Activated CD4-positive, alpha-beta T cell treated with anti-CD3 and anti-CD28 coated beads for 1 hour (primary cell): ENCODE data around the gene KCTD15.
"Not testable (repeated sequence)": the region's sequence is repeated elsewhere in the genome, so short reads cannot be mapped to it uniquely, and the experiment has no call there.

Experiments used
- DNase-seq: peaks from one replicate; pipeline ENCODE4 v3.0.0-alpha.2; 2020

Gene KCTD15

DNA sequence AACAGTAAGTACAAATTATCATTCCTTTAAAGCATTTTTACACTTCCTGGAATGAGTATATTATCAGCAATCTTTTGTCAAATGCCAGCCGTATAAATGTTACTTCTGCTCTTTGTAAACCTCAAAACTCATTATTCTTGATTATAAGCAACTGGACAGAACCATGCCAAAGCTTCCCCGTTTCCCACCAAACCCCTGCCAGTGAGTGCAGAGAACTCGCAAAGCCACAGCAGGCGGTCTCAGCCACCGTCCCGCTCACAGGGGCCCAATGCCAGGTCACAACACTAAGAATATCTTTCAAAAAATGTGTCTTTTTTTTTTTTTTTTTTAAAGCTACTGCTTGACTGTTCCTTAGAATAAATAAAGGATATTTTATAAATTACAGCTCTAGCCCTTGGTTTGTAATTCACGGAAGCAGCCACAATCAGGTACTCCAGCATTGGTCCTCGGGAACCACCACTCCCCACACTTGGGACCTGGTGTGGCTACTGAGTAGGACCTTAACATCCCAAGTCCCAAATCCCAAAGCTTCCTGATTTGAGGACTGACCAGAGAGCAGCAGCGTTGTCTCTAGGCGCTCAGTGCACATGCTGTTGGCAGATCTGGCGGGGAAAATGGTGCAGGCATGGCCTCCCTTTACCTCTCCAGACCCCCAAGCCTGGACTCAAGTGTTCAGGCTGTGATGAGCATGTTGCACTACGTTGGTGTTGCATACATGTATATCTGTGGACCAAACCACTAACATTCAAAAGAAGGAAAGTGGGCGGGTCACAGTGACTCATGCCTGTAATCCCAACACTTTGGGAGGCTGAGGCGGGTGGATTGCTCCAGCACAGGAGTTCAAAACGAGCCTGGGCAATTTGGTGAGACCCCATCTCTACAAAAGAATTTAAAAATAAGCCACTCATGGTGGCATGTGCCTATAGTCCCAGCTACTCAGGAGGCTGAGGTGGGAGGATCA lies 19.0 kb downstream of the KCTD15 start:
- no peak for DNase-seq

- DNase-seq: no peak
These were observed 21.7 kb downstream of the KCTD15 start for GRCh38 chr19:33818411-33818810.

- DNase-seq: not testable (repeated sequence)
These were observed 22.4 kb downstream of the KCTD15 start for GRCh38 chr19:33819078-33819477.

GRCh38 chr19:33819506-33819879 lies 22.8 kb downstream of the KCTD15 start:
- DNase-seq: no peak

- peak; percentile 20 for DNase-seq
These were observed 23.5 kb downstream of the KCTD15 start for GRCh38 chr19:33819880-33820781.

GRCh38 chr19:33821871-33822270 lies 25.2 kb downstream of the KCTD15 start:
- DNase-seq: no peak

GRCh38 chr19:33823341-33823740 lies 26.7 kb downstream of the KCTD15 start:
- no peak for DNase-seq

DNA sequence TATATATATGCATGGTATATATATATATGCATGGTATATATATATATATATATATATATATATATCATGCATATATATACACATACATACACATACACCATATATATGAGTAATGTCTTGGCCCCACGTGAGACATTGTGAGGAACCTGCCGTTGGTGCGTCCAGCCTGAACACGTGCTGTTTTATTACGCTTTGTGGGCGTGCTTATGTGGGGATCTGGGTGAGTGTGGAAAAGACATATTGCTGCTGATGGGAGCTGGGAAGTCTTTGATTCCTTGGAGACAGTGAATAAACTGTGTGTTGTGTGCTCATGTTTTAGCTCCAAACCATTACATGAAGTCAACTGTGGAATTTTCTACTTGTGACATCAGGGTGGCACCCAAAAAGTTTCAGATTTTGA lies 28.9 kb downstream of the KCTD15 start:
- no peak for DNase-seq

DNA sequence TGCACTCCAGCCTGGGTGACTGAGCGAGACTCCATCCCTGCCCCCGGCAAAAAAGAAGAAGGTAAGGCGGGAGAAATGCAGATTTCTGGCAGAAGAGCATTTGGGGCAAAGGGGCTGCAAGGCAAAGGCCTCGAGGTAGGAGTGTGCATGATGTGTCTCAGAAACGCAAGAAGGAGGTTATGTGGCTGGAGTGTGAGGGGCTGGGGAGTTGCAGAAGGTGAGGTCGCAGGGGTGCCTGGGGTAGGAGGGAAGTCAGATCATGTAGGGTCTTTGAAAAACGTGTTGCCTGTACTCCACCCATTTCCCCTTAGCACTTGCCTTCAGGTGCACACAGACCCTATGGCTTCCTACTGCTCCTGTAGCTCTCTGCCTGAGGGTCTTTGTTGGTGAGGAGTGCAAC lies 29.9 kb downstream of the KCTD15 start:
- no peak for DNase-seq

- no peak for DNase-seq
These were observed 31.8 kb downstream of the KCTD15 start for GRCh38 chr19:33828266-33829075.

- DNase-seq: no peak
These were observed 33.6 kb downstream of the KCTD15 start for GRCh38 chr19:33830264-33830663.

DNA sequence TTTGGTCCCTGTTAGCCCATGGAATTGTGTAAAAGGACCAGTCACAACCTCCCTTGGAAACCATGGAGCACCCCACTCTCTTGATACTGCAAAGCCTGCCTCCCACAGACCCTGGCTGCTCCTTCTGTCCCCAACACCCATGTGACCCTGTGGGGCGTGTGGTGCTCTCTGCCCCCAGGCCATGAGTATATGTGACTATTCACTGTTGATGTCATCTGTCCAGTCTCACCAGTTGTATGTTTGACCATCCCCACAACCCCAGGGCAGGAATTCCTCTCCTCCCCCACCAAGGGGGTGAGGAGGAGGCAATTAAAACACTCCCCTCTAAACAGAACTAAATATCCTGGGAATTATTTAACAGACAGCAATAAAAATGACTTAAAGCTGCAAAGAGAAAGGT lies 35.2 kb downstream of the KCTD15 start:
- no peak for DNase-seq

GRCh38 chr19:33832633-33833032 lies 36.0 kb downstream of the KCTD15 start:
- no peak for DNase-seq

DNA sequence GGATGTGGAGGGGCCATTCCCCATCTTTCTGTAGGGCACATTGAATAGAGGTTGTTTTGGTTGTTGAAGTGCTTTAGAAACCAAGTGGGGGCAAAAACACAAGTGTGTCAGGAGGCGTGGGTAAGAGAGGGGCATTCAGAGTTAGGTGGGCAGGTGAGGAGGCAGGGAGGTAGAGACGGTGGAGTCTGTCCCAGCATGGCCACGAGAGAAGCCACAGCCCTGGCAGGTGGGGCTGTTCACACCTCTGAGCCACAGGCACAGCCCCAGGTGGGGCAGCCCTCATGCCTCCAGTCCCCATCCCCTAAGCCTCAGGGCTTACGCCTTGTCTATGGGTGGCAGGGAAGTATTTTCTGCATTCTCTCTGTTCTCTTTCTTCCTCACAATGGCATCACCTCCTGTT lies 43.7 kb downstream of the KCTD15 start:
- no peak for DNase-seq

DNA sequence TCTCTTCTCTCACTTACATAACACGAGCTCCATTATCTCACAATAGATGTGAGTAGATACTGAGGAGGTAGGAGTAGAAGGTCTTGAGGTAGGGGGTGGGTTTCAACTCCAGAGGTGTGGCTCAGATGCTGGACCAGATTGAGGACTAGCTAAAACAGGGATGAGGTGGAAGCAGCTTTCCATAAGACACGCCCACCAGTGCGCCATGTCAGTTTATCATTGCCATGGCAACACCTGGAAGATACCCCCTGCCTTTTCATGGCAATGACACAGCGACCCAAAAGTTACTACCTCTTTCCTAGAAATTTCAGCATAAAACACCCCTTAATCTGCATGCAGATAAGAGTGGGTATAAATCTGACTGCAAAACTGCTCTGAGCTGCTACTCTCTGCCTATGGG lies 44.1 kb downstream of the KCTD15 start:
- DNase-seq: no peak

DNA sequence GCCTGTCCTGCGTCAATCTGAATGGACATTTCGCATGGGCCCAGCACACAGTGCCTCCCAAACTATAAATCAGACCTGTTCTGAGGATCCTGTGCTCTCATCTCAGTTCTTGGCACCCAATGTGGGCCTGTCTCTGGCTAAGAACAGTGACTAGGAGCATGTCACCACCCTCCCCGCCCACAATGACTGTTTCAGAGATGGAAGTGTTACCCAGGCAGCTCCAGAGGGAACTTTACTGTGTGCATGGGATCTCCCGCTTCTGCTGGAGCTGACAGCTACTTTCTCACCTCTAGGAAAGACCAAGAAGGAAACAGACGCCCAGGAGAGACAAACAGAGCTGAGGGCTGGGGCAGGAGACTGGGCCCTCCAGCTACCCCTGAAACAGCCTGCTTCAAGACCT lies 45.0 kb downstream of the KCTD15 start:
- no peak for DNase-seq

DNA sequence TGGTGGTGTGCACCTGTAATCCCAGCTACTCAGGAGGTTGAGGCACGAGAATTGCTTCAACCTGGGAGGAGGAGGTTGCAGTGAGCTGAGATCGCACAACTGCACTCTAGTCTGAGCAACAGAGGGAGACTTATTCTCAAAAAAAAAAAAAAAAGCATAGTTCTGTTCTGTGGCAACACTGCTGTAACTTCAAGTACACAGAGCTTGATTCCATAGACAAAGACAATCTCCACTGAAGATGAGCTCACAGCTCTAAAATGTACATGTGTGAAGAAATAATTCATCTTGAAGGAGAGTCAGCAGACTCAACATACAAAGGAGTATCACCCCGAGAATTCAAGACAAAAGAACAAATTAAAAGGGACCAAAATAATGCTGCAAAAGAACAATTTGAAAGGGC lies 47.8 kb downstream of the KCTD15 start:
- DNase-seq: no peak

DNA sequence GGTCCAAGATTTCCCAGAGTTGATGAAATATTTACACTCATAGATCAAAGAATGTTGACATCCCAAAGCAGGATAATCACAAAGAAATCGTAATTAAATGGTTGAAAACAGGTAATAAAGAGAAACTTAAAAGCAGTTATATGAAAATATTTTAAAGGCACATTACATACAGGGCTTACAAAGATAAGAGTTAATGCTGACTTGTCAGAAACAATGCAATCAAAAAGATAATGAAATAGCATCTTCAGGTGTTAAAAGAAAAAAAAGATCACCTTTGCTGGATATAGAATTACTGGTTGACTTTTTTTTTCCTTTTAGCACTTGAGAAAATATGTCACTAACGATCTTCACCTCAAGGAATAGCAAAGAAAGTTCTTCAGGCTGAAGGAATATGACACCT lies 48.8 kb downstream of the KCTD15 start:
- no peak for DNase-seq

DNA sequence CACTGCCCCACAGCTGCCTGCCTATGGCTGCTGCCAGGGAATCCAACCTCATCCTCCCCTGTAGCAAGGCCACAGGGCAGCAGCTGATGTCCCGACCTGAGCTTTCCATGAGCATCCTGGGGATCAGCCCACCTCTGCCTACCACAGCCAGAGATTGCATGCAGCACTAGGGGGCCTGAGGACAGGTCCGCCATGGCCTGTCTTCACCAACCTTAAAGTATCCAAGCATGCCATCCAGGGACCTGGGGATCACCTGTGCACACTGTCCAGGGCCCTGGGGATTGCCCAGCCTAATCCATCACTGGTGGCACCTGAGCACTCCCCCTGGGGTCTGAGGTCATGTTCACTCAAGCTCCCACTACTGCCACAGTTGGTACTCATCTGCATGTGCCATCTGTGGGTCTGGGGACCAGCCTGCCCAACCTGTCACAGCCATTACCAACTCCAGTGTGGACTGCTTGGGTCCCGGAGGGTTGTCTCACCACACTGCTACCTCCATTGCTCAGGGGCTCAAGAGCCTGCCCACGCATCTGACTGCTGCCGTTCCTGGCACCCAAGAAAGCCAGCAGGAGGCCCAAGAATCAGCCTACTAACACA lies 53.0 kb downstream of the KCTD15 start:
- DNase-seq: no peak

DNA sequence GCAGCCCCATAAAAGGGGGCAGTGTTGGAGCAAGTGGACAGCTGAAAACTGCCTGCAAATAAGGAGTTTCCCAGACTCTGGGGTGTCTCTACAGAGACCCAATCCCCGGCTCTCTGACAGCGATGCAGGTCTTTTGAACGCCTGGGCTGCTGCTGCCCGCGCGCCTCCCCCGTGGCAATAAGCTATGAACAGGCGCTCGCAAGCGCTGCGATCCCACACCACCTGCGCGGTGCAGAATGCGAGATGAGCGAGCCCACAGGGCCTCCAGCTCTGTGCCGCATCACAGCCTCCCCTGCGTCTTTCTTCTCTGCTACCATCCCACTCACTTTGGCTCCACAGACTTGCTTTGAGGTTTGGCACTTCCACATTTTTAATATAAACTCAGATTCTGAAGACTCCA lies 62.3 kb downstream of the KCTD15 start:
- DNase-seq: no peak

DNA sequence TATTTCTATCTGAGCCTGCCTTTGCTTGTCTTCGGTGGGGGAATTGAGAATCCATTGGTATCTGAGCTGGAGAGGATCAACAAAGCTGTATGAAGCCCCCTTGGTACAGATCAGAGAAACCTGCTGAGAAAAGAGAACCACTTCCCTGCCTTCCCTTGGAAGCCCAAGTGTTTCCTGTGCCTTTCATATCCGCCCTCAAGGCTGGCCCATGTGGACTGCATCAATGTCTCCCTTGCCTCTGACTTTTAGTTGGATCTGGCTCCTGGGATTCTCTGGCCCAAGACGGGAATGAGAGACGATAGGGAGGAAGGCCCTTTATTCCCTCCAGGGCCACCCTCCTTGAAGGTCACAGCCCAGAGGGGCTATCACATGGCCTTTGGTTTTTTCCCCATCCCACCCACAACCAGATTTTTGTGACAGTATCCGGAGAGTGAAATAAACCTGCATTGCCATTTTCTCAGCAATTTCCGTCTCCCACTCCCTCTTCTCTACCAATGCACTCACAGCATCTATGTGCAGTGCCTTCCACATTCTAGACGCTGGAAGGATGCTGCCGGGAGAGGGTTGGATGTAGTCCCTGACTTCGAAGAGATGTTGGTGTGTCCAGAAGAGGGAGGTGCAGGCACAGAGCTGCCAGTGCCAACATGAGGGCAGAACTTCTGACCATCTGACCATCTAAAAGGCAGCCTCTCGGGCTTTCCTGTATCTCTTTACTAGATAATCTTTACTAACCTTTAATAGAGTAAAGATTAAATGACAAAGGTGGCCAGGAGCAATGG lies 63.8 kb downstream of the KCTD15 start:
- DNase-seq: no peak

DNA sequence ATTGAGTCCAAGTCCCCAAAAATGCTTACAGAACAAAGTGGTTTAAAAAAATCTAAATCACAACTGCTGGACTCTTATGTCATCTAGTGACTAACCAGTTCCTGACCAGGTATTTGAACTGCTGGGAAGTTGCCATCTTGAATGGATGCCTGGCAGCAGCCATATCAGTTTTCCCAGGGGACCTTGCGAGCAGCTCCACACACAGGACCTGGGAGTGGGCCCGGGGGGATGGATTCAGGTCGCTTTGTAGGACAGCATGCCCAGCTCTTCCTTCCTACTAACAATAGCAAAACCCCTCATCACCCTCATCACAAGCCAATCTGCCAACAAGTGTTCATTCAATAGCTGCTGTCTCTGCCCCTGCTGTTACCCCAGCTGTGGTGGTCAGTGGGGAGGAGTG lies 65.3 kb downstream of the KCTD15 start:
- DNase-seq: no peak
